ENCODE data around the gene MRPS34. TPM values are rescaled to one million over a fixed set of nuclear protein-coding genes. Genes with fewer than 3 reads are reported as not detected.

MRPS34 gene
- total and polyA plus RNA-seq, 8 donors, result 21.1 to 204 (median 103) TPM

DNA sequence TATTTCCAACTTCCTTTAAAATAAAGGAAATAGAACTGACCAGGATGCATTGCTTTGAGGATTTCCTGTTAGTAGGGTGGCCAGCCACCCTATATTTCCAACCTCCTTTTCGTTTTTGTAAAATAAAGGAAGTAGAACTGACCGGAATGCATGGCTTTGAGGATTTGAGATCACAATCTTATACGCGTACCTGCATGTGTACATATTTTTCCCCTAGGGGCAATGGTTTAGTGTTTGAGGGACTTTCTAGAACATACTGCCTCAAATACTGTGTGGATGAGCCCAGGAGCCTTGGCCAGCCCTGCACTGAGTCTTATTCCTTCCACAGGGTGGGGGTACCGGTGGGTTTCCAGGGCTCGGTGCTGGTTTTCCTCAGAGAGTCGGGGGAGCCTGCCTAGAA is 41.3 kb downstream of the MRPS34 start:
- WGBS, 5 donors, result 71 to 82% (median 77%) methylated on average over 6 to 7 of the region's 7 CpGs
- Histone ChIP-seq H3K4me3 (no peak overlapping the region), H3K27me3 (no peaks in the 10 kb centered on the region), H3K4me1 (no peaks in the 10 kb centered on the region), H3K36me3 (peaks cover 57 to 87% (median 85%) of the 10 kb centered on the region in 4 donors), H3K27ac (no peak overlapping the region), H3K9me3 (no peaks in the 10 kb centered on the region)
- DNase-seq, result no peak
- intact Hi-C loops (cut with DNase I; ENCODE audit: low total_unique reads), result no loop called here
- TF ChIP-seq POLR2A (IDR thresholded peaks at IDR 0.05) (no peak), EP300 (IDR thresholded peaks at IDR 0.05) (no peak), POLR2AphosphoS5 (IDR thresholded peaks at IDR 0.05) (no peak)
- TF ChIP-seq, protein P1, sequence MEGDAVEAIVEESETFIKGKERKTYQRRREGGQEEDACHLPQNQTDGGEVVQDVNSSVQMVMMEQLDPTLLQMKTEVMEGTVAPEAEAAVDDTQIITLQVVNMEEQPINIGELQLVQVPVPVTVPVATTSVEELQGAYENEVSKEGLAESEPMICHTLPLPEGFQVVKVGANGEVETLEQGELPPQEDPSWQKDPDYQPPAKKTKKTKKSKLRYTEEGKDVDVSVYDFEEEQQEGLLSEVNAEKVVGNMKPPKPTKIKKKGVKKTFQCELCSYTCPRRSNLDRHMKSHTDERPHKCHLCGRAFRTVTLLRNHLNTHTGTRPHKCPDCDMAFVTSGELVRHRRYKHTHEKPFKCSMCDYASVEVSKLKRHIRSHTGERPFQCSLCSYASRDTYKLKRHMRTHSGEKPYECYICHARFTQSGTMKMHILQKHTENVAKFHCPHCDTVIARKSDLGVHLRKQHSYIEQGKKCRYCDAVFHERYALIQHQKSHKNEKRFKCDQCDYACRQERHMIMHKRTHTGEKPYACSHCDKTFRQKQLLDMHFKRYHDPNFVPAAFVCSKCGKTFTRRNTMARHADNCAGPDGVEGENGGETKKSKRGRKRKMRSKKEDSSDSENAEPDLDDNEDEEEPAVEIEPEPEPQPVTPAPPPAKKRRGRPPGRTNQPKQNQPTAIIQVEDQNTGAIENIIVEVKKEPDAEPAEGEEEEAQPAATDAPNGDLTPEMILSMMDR (IDR thresholded peaks at IDR 0.05), result no peak

DNA sequence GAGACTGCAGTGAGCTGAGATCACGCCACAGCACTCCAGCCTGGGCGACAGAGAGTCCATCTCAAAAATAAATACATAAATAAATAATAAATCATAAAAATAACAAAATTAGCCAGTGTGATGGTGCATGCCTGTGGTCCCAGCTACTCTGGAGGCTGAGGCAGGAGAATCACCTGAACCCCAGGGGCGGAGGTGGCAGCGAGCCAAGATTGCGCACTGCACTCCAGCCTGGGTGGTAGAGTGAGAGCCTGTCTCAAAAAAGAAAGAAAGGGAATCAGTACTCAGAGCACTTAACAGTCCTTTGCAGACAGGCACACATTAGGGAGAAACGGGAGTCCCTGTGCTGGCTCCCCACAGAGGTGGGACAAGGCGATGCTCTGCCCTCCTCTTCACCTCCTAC is 41.9 kb downstream of the MRPS34 start:
- H3K27me3 ChIP-seq, result no peaks in the 10 kb centered on the region
- DNase-seq, result no peak
- no peaks in the 10 kb centered on the region for H3K4me1 ChIP-seq
- TF ChIP-seq, protein P1 (IDR thresholded peaks at IDR 0.05), result no peak
- TF ChIP-seq EP300 (IDR thresholded peaks at IDR 0.05), result no peak
- TF ChIP-seq POLR2AphosphoS5 (IDR thresholded peaks at IDR 0.05), result no peak
- no peaks in the 10 kb centered on the region for H3K9me3 ChIP-seq
- peaks cover 63 to 92% (median 91%) of the 10 kb centered on the region in 4 donors for H3K36me3 ChIP-seq
- 89 to 98% (median 95%) methylated on average over 7 of the region's 7 CpGs for WGBS, 5 donors
- H3K4me3 ChIP-seq, result no peak overlapping the region
- no peak overlapping the region for H3K27ac ChIP-seq
- intact Hi-C loops (cut with DNase I; ENCODE audit: low total_unique reads), result no loop called here

DNA sequence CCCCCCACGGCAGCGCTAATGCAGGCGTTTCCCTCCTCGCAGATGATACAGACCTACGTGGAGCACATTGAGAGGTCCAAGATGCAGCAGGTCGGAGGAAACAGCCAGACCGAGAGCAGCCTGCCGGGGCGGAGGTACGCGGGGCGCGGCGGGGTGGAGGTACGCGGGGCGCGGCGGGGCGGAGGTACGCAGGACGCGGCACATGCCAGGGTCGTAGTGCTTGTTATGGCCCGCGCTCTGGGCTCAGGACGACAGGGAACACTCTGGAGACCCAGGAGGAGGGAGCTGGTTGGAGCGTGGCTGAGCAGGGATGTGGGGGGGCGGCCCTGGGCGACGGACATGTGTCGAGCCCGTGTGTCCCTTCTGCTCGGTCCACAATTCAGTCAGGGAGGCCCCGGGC is 43.5 kb downstream of the MRPS34 start:
- Histone ChIP-seq H3K4me1 (no peaks in the 10 kb centered on the region), H3K4me3 (no peak overlapping the region), H3K9me3 (no peaks in the 10 kb centered on the region), H3K27me3 (no peaks in the 10 kb centered on the region), H3K36me3 (peaks cover 61 to 100% (median 100%) of the 10 kb centered on the region in 4 donors), H3K27ac (no peak overlapping the region)
- no peak for DNase-seq
- TF ChIP-seq POLR2A (IDR thresholded peaks at IDR 0.05), result no peak
- TF ChIP-seq, protein P1 (IDR thresholded peaks at IDR 0.05), result no peak
- TF ChIP-seq POLR2AphosphoS5 (IDR thresholded peaks at IDR 0.05), result no peak
- no peak for TF ChIP-seq EP300 (IDR thresholded peaks at IDR 0.05)
- WGBS, 5 donors, result 93 to 95% (median 94%) methylated on average over 34 to 35 of the region's 35 CpGs
- intact Hi-C loops (cut with DNase I; ENCODE audit: low total_unique reads), result no loop called here

DNA sequence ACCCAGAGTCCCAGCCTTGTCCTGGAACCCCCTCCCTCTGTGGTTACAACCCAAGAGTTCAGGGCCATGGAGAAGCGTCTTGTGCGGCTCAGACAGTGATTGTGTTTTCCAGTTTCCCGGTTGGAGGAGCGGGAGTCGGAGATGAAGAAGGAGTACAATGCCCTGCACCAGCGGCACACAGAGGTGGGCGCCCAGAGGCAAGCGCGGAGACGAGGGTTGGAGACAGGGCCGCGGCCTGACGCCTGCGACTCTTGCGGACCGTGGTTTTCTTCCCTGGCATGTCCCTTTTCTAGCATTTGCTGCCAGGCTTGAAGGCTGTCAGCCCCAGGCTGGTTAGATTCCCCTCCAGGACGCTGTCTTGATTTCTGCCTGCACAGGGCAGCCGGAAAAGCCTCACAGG is 43.9 kb downstream of the MRPS34 start:
- no peak overlapping the region for H3K4me3 ChIP-seq
- no peaks in the 10 kb centered on the region for H3K27me3 ChIP-seq
- H3K27ac ChIP-seq, result no peak overlapping the region
- H3K36me3 ChIP-seq, result peaks cover 57 to 100% (median 98%) of the 10 kb centered on the region in 4 donors
- no peaks in the 10 kb centered on the region for H3K9me3 ChIP-seq
- no peak for DNase-seq
- WGBS, 5 donors, result 93 to 99% (median 97%) methylated on average over 18 of the region's 18 CpGs
- peaks cover 0 to 3% (median under 1%) of the 10 kb centered on the region in 4 donors for H3K4me1 ChIP-seq
- intact Hi-C loops (cut with DNase I; ENCODE audit: low total_unique reads), result no loop called here
- TF ChIP-seq EP300 (IDR thresholded peaks at IDR 0.05), result no peak
- TF ChIP-seq, protein P1 (IDR thresholded peaks at IDR 0.05), result no peak
- TF ChIP-seq POLR2A (IDR thresholded peaks at IDR 0.05), result no peak
- TF ChIP-seq POLR2AphosphoS5 (IDR thresholded peaks at IDR 0.05), result no peak

Data from stomach (tissue), 9 donors.